HepG2 (cell line): Measurements from ENCODE around the gene RELL1. TPM values are rescaled to one million over a fixed set of nuclear protein-coding genes. Genes with fewer than 3 reads are reported as not detected.

Experiments
- BHLHE40 ChIP-seq: IDR thresholded peaks from 2 replicates; pipeline ENCODE4 v1.6.1; 2011; ENCODE audit warnings: low read length, improper control_type of control experiment
- CENPT ChIP-seq: sonication (generic); formaldehyde crosslinking; IDR thresholded peaks from 2 replicates; pipeline ENCODE4 v1.8.0; 2022; ENCODE audit warnings: low read depth, mild to moderate bottlenecking, moderate library complexity, missing genetic modification reagents
- DBP ChIP-seq: sonication (generic); formaldehyde crosslinking; IDR thresholded peaks from 2 replicates; pipeline ENCODE4 v1.4.0; 2020; ENCODE audit warnings: missing genetic modification reagents; ENCODE audit errors: not compliant biosample characterization
- ESRRA ChIP-seq: sonication (generic); formaldehyde crosslinking; IDR thresholded peaks from 2 replicates; pipeline ENCODE4 v1.5.1; 2020; ENCODE audit warnings: mild to moderate bottlenecking, low read depth, missing genetic modification reagents
- GABPB1 ChIP-seq: IDR thresholded peaks from 2 replicates; pipeline ENCODE4 v1.6.1; 2016; ENCODE audit warnings: mild to moderate bottlenecking, missing genetic modification reagents, moderate library complexity, missing compliant biosample characterization
- HIC2 ChIP-seq: sonication (generic); formaldehyde crosslinking; IDR thresholded peaks from 2 replicates; pipeline ENCODE4 v1.9.0; 2022; ENCODE audit warnings: low read depth, missing genetic modification reagents
- PPARG ChIP-seq: conservative IDR thresholded peaks from 2 replicates; pipeline ENCODE4 v1.6.1; 2016; ENCODE audit warnings: missing biosample characterization, missing genetic modification reagents
- ZFP90 ChIP-seq: sonication (generic); formaldehyde crosslinking; IDR thresholded peaks from 2 replicates; pipeline ENCODE4 v1.8.0; 2022; ENCODE audit warnings: missing genetic modification reagents, mild to moderate bottlenecking, inconsistent platforms, borderline replicate concordance
- ZNF484 ChIP-seq: sonication (generic); formaldehyde crosslinking; IDR thresholded peaks from 2 replicates; pipeline ENCODE4 v1.5.1; 2020; ENCODE audit warnings: mild to moderate bottlenecking, low read depth, missing genetic modification reagents, borderline replicate concordance
- ZNF615 ChIP-seq: sonication (generic); formaldehyde crosslinking; IDR thresholded peaks from 2 replicates; pipeline ENCODE4 v1.5.0; 2020; ENCODE audit warnings: mild to moderate bottlenecking, missing genetic modification reagents, borderline replicate concordance
- ZNF747 ChIP-seq: sonication (generic); formaldehyde crosslinking; IDR thresholded peaks from 2 replicates; pipeline ENCODE4 v1.8.1; 2023; ENCODE audit warnings: missing genetic modification reagents, mild to moderate bottlenecking, borderline replicate concordance
- ZNF770 ChIP-seq: sonication (generic); formaldehyde crosslinking; IDR thresholded peaks from 2 replicates; pipeline ENCODE4 v1.5.0; 2020; ENCODE audit warnings: mild to moderate bottlenecking, missing genetic modification reagents
- polyA plus RNA-seq, 8 experiments: library from polyadenylated mRNA; depleted of rRNA in 3 of 8; stranded (reverse) in 7 of 8; unstranded in 1 of 8; fragments of >200 nt; fragmentation: Illumina TruSeq in 4 of 8; extraction: Trizol in 4 of 8; gene quantifications; 2 replicates each; pipeline versions ENCODE4 v1.2.1 to v1.2.3, GENCODE V29; 2011 to 2016; ENCODE audit warnings: low read depth in 4 of 8, missing spikeins in 1 of 8, mixed read lengths in 1 of 8; ENCODE audit not compliant: insufficient read depth in 1 of 8
- total RNA-seq, 5 experiments: library from RNA; depleted of rRNA; stranded (reverse); fragments of >200 nt; fragmentation: Illumina TruSeq; extraction: Trizol; gene quantifications; 2 replicates each; pipeline ENCODE4 v1.2.3, GENCODE V29; 2016; ENCODE audit warnings: low read depth in 1 of 5
- TF ChIP-seq, protein P1 (sequence below): sonication (generic); formaldehyde crosslinking; conservative IDR thresholded peaks from 2 replicates; pipeline ENCODE4 v1.4.0; 2020; ENCODE audit warnings: missing genetic modification reagents
- TF ChIP-seq, protein P2 (sequence below): sonication (generic); formaldehyde crosslinking; IDR thresholded peaks from 2 replicates; pipeline ENCODE4 v1.5.1; 2020; ENCODE audit warnings: missing genetic modification reagents, mild to moderate bottlenecking, borderline replicate concordance
- TF ChIP-seq, protein P3 (sequence below): sonication (generic); formaldehyde crosslinking; IDR thresholded peaks from 2 replicates; pipeline ENCODE4 v1.8.0; 2022; ENCODE audit warnings: mild to moderate bottlenecking, missing genetic modification reagents, moderate library complexity

The RELL1 gene
- total and polyA plus RNA-seq, 2 of the 13 experiments (the other 11 are each of a cell fraction or from before 2014, with no cell fraction given) = 8.4 to 58.4 TPM

DNA sequence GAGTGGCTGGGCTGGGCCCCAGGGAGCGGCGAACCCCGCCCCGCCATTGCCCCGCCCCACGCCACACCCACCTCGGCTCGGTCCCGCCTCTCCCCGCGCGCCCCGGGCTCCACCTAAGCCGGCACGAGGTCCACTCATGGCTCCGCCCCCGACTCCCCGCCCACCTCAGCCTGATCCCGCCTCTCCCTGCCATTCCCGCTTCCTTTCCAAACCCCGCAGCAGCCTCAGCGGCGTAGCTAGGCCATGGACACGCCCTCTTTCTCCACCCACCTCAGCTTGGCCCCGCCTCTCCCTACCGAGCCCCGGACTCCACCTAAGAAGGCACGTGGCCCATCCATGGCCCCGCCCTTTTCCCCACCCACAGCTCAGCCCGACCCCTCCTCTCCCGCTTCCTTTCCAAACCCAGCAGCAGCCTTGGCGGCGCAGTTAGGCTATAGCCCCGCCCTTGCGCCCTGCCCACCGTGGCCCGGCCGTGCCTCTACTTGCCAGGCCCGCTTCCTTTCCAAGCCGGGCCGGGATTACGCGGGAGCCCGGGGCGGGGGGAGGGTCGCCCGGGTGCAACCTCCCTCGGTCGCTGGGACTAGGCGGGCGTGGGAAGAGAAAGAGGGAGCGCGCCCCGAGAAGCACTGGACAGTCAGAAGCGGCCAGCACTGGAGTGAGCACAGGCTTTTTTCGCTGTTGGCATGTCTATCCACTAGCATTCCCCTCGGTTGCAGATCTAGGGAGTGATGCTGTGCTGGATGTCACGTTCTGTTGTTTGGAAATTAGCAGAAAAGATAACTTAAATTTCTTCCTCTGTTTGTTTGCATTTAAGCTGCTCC lies at the start of gene RELL1 (continued):
- TF ChIP-seq, protein P1, sequence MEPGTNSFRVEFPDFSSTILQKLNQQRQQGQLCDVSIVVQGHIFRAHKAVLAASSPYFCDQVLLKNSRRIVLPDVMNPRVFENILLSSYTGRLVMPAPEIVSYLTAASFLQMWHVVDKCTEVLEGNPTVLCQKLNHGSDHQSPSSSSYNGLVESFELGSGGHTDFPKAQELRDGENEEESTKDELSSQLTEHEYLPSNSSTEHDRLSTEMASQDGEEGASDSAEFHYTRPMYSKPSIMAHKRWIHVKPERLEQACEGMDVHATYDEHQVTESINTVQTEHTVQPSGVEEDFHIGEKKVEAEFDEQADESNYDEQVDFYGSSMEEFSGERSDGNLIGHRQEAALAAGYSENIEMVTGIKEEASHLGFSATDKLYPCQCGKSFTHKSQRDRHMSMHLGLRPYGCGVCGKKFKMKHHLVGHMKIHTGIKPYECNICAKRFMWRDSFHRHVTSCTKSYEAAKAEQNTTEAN = no peak
- TF ChIP-seq DBP = no peak
- TF ChIP-seq GABPB1 (CRISPR knock-in tag) = peak; percentile 60
- TF ChIP-seq ZNF747 (CRISPR knock-in tag) = 0 out of 2 replicates have a peak, but pooled peaks have one; percentile 41
- no peak; the same call in 1 of the 2 replicates for TF ChIP-seq ESRRA
- TF ChIP-seq, protein P2, sequence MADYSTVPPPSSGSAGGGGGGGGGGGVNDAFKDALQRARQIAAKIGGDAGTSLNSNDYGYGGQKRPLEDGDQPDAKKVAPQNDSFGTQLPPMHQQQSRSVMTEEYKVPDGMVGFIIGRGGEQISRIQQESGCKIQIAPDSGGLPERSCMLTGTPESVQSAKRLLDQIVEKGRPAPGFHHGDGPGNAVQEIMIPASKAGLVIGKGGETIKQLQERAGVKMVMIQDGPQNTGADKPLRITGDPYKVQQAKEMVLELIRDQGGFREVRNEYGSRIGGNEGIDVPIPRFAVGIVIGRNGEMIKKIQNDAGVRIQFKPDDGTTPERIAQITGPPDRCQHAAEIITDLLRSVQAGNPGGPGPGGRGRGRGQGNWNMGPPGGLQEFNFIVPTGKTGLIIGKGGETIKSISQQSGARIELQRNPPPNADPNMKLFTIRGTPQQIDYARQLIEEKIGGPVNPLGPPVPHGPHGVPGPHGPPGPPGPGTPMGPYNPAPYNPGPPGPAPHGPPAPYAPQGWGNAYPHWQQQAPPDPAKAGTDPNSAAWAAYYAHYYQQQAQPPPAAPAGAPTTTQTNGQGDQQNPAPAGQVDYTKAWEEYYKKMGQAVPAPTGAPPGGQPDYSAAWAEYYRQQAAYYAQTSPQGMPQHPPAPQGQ (CRISPR knock-in tag) = no peak
- no peak for TF ChIP-seq ZNF770
- no peak for TF ChIP-seq CENPT
- TF ChIP-seq ZNF615 (CRISPR knock-in tag) = no peak
- peak; percentile 76 for TF ChIP-seq BHLHE40
- TF ChIP-seq ZFP90 (CRISPR knock-in tag) = no peak
- TF ChIP-seq ZNF484 (CRISPR knock-in tag) = no peak; the same call in 1 of the 2 replicates
- TF ChIP-seq, protein P3, sequence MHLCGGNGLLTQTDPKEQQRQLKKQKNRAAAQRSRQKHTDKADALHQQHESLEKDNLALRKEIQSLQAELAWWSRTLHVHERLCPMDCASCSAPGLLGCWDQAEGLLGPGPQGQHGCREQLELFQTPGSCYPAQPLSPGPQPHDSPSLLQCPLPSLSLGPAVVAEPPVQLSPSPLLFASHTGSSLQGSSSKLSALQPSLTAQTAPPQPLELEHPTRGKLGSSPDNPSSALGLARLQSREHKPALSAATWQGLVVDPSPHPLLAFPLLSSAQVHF (CRISPR knock-in tag) = 0 out of 2 replicates have a peak, but pooled peaks have one; percentile 33
- TF ChIP-seq PPARG (CRISPR knock-in tag) = peak; percentile 3; the same call in 1 of the 2 replicates
- peak; percentile 60; the same call in 1 of the 2 replicates for TF ChIP-seq HIC2 (CRISPR knock-in tag)
